Spleen (tissue), 7 donors: ENCODE measurements around the gene FRAT2.

ENCODE experiments used
- CTCF ChIP-seq, 11 experiments: fragments of 200-600 bp in 7 of 11; fragments of 450-650 bp in 4 of 11; sonication (generic) in 4 of 11; IDR thresholded peaks in 8 of 11; conservative IDR thresholded peaks in 3 of 11; 1 replicate in 7 of 11; 2 replicates in 4 of 11; pipeline versions ENCODE4 v1.4.0 to v1.8.0; 2016 to 2021; ENCODE audit warnings: antibody characterized with exemption in 11 of 11, inconsistent platforms in 4 of 11, mild to moderate bottlenecking in 1 of 11
- POLR2A ChIP-seq, 3 donors: fragments of 450-650 bp; IDR thresholded peaks; one replicate each; pipeline ENCODE4 v1.5.1; 2017; ENCODE audit warnings: antibody characterized with exemption in 3 of 3, mild to moderate bottlenecking in 1 of 3
- POLR2AphosphoS5 ChIP-seq, 3 donors: sonication (generic); formaldehyde crosslinking; IDR thresholded peaks; one replicate each; pipeline ENCODE4 v1.5.1; 2017; ENCODE audit warnings: antibody characterized with exemption in 3 of 3
- donor health status: DM: no; HTN: no; CAD: no; lungs with moderate emphysema.
- donor health status: DM: no; HTN: no; CAD: no.
- donor health status: DM: no; HTN: no; CAD: no.

- no peak for TF ChIP-seq CTCF (IDR thresholded peaks at IDR 0.05 in 8 of 11, conservative IDR thresholded peaks at IDR 0.05 in 3 of 11)
- TF ChIP-seq POLR2AphosphoS5 (IDR thresholded peaks at IDR 0.05): no peak
- TF ChIP-seq POLR2A (IDR thresholded peaks at IDR 0.05): no peak
These were observed 28.5 kb upstream of the FRAT2 start for GRCh38 chr10:97363071-97363470.
